CD14-positive monocyte (primary cell): ENCODE data around the gene ZNF527. TPM values are rescaled to one million over a fixed set of nuclear protein-coding genes. Genes with fewer than 3 reads are reported as not detected.

Experiments used
- DNase-seq, 3 donors: peaks; one replicate each; pipeline ENCODE4 v3.0.0-alpha.2; 2011 to 2022
- H2AFZ ChIP-seq: 2 replicates; pipeline ENCODE4 v1.6.0; 2012; ENCODE audit warnings: mild to moderate bottlenecking, low read depth, low read length, inconsistent platforms; ENCODE audit not compliant: insufficient read depth, poor library complexity, severe bottlenecking
- H3K27ac ChIP-seq, 2 donors: 1 replicate in 1 of 2; 2 replicates in 1 of 2; pipeline ENCODE4 v1.5.1; 2012 to 2013; ENCODE audit warnings: low read length in 2 of 2, control low read depth in 1 of 2, inconsistent platforms in 1 of 2, low read depth in 1 of 2, mild to moderate bottlenecking in 1 of 2
- H3K27me3 ChIP-seq, 2 donors: one replicate each; pipeline versions ENCODE4 v1.6.0 to v1.6.1; 2011 to 2013; ENCODE audit warnings: low read length in 2 of 2; ENCODE audit not compliant: control insufficient read depth in 2 of 2, insufficient read depth in 2 of 2
- H3K36me3 ChIP-seq, 2 donors: replicated peaks in 1 of 2; 1 replicate in 1 of 2; 2 replicates in 1 of 2; pipeline versions ENCODE4 v1.5.1 to v1.6.1; 2012 to 2013; ENCODE audit warnings: low read length in 2 of 2, control low read depth in 1 of 2, inconsistent platforms in 1 of 2, mild to moderate bottlenecking in 1 of 2; ENCODE audit not compliant: insufficient read depth in 2 of 2, control insufficient read depth in 1 of 2
- H3K4me1 ChIP-seq, 2 donors: 1 replicate in 1 of 2; 2 replicates in 1 of 2; pipeline versions ENCODE4 v1.5.1 to v1.6.1; 2012 to 2013; ENCODE audit warnings: low read length in 2 of 2, control low read depth in 1 of 2, inconsistent platforms in 1 of 2, mild to moderate bottlenecking in 1 of 2, moderate library complexity in 1 of 2; ENCODE audit not compliant: insufficient read depth in 2 of 2, control insufficient read depth in 1 of 2
- H3K4me2 ChIP-seq: replicated peaks from 2 replicates; pipeline ENCODE3; 2012; ENCODE audit warnings: low read length, moderate library complexity, mild to moderate bottlenecking; ENCODE audit not compliant: poor library complexity, severe bottlenecking; ENCODE audit errors: extremely low read depth
- H3K4me3 ChIP-seq, 3 experiments: fragments of 200-600 bp in 1 of 3; sonication (generic) in 1 of 3; replicated peaks in 1 of 3; 1 replicate in 2 of 3; 2 replicates in 1 of 3; pipeline ENCODE4 v1.5.1; 2011 to 2013; ENCODE audit warnings: low read length in 3 of 3, mild to moderate bottlenecking in 3 of 3, control low read depth in 2 of 3, low read depth in 2 of 3, inconsistent platforms in 1 of 3, moderate library complexity in 1 of 3
- H3K79me2 ChIP-seq: 2 replicates; pipeline ENCODE4 v1.6.0; 2012; ENCODE audit warnings: mild to moderate bottlenecking, control low read depth, inconsistent platforms, low read length, moderate library complexity; ENCODE audit not compliant: insufficient read depth
- H3K9ac ChIP-seq: 2 replicates; pipeline ENCODE4 v1.6.0; 2017; ENCODE audit warnings: low read length, mild to moderate bottlenecking; ENCODE audit not compliant: insufficient read depth, poor library complexity, severe bottlenecking
- H3K9me3 ChIP-seq, 2 donors: replicated peaks in 1 of 2; 1 replicate in 1 of 2; 2 replicates in 1 of 2; pipeline versions ENCODE4 v1.5.1 to v1.6.1; 2012 to 2013; ENCODE audit warnings: low read length in 2 of 2, control low read depth in 1 of 2; ENCODE audit not compliant: control insufficient read depth in 1 of 2, insufficient read depth in 1 of 2
- H4K20me1 ChIP-seq: 2 replicates; pipeline ENCODE4 v1.6.0; 2012; ENCODE audit warnings: mild to moderate bottlenecking, low read length, control low read depth, moderate library complexity; ENCODE audit not compliant: insufficient read depth
- H3K27ac Mint-ChIP-seq, 7 donors: one replicate each; pipeline ENCODE4 v1.8.0; 2020; ENCODE audit warnings: mild to moderate bottlenecking in 7 of 7, mixed read lengths in 7 of 7, moderate library complexity in 6 of 7, inconsistent platforms in 2 of 7
- H3K27me3 Mint-ChIP-seq, 3 donors: one replicate each; pipeline ENCODE4 v1.8.0; 2021 to 2022; ENCODE audit warnings: low read depth in 3 of 3, mild to moderate bottlenecking in 3 of 3, mixed read lengths in 3 of 3, moderate library complexity in 3 of 3, inconsistent platforms in 1 of 3
- H3K36me3 Mint-ChIP-seq, 2 donors: one replicate each; pipeline ENCODE4 v1.8.0; 2020; ENCODE audit warnings: mixed read lengths in 2 of 2, inconsistent platforms in 1 of 2, mild to moderate bottlenecking in 1 of 2
- H3K4me1 Mint-ChIP-seq: one replicate; pipeline ENCODE4 v1.8.0; 2020; ENCODE audit warnings: mild to moderate bottlenecking, mixed read lengths
- H3K4me3 Mint-ChIP-seq, 2 donors: one replicate each; pipeline ENCODE4 v1.8.0; 2020; ENCODE audit warnings: mild to moderate bottlenecking in 2 of 2, mixed read lengths in 2 of 2, moderate library complexity in 1 of 2
- H3K9me3 Mint-ChIP-seq, 7 donors: one replicate each; pipeline ENCODE4 v1.8.0; 2020 to 2022; ENCODE audit warnings: mixed read lengths in 7 of 7, mild to moderate bottlenecking in 6 of 7, moderate library complexity in 6 of 7, inconsistent platforms in 2 of 7
- CTCF ChIP-seq: fragments of 200-600 bp; IDR thresholded peaks from one replicate; pipeline ENCODE4 v1.8.0; 2022; ENCODE audit warnings: antibody characterized with exemption, mild to moderate bottlenecking
- WGBS: methylation state at CpG from one replicate; pipeline ENCODE4 v1.1.5; 2013; ENCODE audit warnings: missing lambda C conversion rate; ENCODE audit not compliant: insufficient coverage; 5-methylcytosine and 5-hydroxymethylcytosine counted together
- intact Hi-C, 2 donors: fragments of 100-400 bp; cut with micrococcal nuclease; formaldehyde crosslinking; loops; one replicate each; pipeline versions ENCODE4 v1.15.0 to v1.15.1; 2023
- polyA plus RNA-seq, 3 donors: library from polyadenylated mRNA; depleted of rRNA in 1 of 3; unstranded in 2 of 3; stranded (reverse) in 1 of 3; fragments of 300-500 nt in 2 of 3; fragments of >200 nt in 1 of 3; fragmentation: Illumina TruSeq in 2 of 3; gene quantifications; 1 replicate in 2 of 3; 2 replicates in 1 of 3; pipeline ENCODE4 v1.2.3, GENCODE V29; 2012 to 2021

Gene ZNF527
- polyA plus RNA-seq, 3 donors = 0.83 to 1.6 (median 1.3) TPM

DNA sequence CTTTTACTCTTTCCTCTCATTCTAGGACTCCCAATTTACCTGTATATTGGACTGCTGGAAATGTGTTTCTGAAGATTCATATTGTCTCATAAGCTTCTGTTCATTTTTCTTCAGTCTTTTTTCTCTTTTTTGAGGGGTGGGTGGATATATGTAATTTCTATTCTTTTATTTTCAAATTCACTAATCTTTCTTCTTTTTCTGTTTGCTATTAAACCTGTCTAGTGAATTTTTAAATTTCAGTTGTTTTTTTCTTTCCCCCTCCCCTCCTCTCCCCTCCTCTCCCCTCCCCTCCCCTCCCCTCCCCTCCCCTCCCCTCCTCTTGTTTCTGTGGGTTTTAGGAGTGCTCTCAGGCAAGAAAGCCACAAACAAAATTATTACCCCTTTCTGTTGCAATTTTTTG, 16.9 kb upstream of the ZNF527 start:
- Histone ChIP-seq H3K9ac (no peak overlapping the region), H4K20me1 (no peaks in the 10 kb centered on the region), H3K4me2 (no peak overlapping the region), H3K4me3 (no peak overlapping the region), H3K9me3 (peaks cover 39 to 73% of the 10 kb centered on the region in 2 donors), H3K36me3 (peaks cover 10 to 94% of the 10 kb centered on the region in 2 donors), H3K27ac (no peak overlapping the region), H2AFZ (no peak overlapping the region), H3K27me3 (no peaks in the 10 kb centered on the region), H3K79me2 (no peaks in the 10 kb centered on the region), H3K4me1 (no peaks in the 10 kb centered on the region)
- no peak for DNase-seq
- Mint-ChIP-seq H3K27ac (no peak overlapping the region), H3K36me3 (peaks cover 70 to 85% of the 10 kb centered on the region in 2 donors), H3K27me3 (no peaks in the 10 kb centered on the region), H3K4me1 (no peaks in the 10 kb centered on the region), H3K9me3 (peaks cover 40 to 82% (median 70%) of the 10 kb centered on the region in 7 donors), H3K4me3 (no peak overlapping the region)
- no peak for TF ChIP-seq CTCF
- intact Hi-C loops = no loop called here

- Mint-ChIP-seq H3K27ac (no peak overlapping the region), H3K4me1 (no peaks in the 10 kb centered on the region), H3K9me3 (peaks cover 42 to 80% (median 69%) of the 10 kb centered on the region in 7 donors), H3K36me3 (peaks cover 73 to 88% of the 10 kb centered on the region in 2 donors), H3K27me3 (no peaks in the 10 kb centered on the region), H3K4me3 (no peak overlapping the region)
- Histone ChIP-seq H3K9me3 (peaks cover 36 to 75% of the 10 kb centered on the region in 2 donors), H3K4me1 (no peaks in the 10 kb centered on the region), H4K20me1 (no peaks in the 10 kb centered on the region), H3K27ac (no peak overlapping the region), H3K9ac (no peak overlapping the region), H3K36me3 (peaks cover 22 to 96% of the 10 kb centered on the region in 2 donors), H3K4me3 (no peak overlapping the region), H3K4me2 (no peak overlapping the region), H3K27me3 (no peaks in the 10 kb centered on the region), H3K79me2 (no peaks in the 10 kb centered on the region), H2AFZ (no peak overlapping the region)
- DNase-seq = no peak
- no CpG with 5 or more reads among the region's 4 CpGs for WGBS
- intact Hi-C loops = no loop called here
- no peak for TF ChIP-seq CTCF
Measured at GRCh38 chr19:37355901-37356300, 15.0 kb upstream of the ZNF527 start.
